Progenitor cell of endocrine pancreas (in vitro differentiated cells): ENCODE results near the gene ST3GAL2. TPM values are rescaled to one million over a fixed set of nuclear protein-coding genes. Genes with fewer than 3 reads are reported as not detected.
A peak's percentile ranks its signal among the peaks of the same experiment; 100 is the strongest.
"Not testable (repeated sequence)": the region's sequence is repeated elsewhere in the genome, so short reads cannot be mapped to it uniquely, and the experiment has no call there.

Experiments used
- DNase-seq: peaks from one replicate; pipeline ENCODE4 v3.0.0; 2021; ENCODE audit warnings: low spot score; ENCODE audit not compliant: unreplicated experiment
- H3K27ac Mint-ChIP-seq: 2 replicates; pipeline ENCODE4 v1.8.0; 2021; ENCODE audit warnings: mild to moderate bottlenecking, moderate library complexity, mixed read lengths
- H3K27me3 Mint-ChIP-seq: 2 replicates; pipeline ENCODE4 v1.8.0; 2021; ENCODE audit warnings: mixed read lengths
- H3K36me3 Mint-ChIP-seq: 2 replicates; pipeline ENCODE4 v1.8.0; 2022; ENCODE audit warnings: mixed read lengths; ENCODE audit not compliant: insufficient read depth
- H3K4me1 Mint-ChIP-seq: 2 replicates; pipeline ENCODE4 v1.8.0; 2021; ENCODE audit warnings: low read depth, mixed read lengths
- H3K4me3 Mint-ChIP-seq: 2 replicates; pipeline ENCODE4 v1.8.0; 2021; ENCODE audit warnings: low read depth, mild to moderate bottlenecking, moderate library complexity, mixed read lengths
- H3K9me3 Mint-ChIP-seq: 2 replicates; pipeline ENCODE4 v1.8.0; 2021; ENCODE audit warnings: low read depth, mixed read lengths
- total RNA-seq: library from RNA; stranded (reverse); gene quantifications from 2 replicates; pipeline ENCODE4 v1.2.1, GENCODE V29; 2021
- TF ChIP-seq, protein P1 (sequence below): fragments of 200-600 bp; sonication (generic); IDR thresholded peaks from one replicate; pipeline ENCODE4 v1.5.0; 2021; ENCODE audit warnings: antibody characterized with exemption, mild to moderate bottlenecking; ENCODE audit not compliant: unreplicated experiment

Gene ST3GAL2
- total RNA-seq, 1 donor from 2014 or later, result 37.8 TPM

DNA sequence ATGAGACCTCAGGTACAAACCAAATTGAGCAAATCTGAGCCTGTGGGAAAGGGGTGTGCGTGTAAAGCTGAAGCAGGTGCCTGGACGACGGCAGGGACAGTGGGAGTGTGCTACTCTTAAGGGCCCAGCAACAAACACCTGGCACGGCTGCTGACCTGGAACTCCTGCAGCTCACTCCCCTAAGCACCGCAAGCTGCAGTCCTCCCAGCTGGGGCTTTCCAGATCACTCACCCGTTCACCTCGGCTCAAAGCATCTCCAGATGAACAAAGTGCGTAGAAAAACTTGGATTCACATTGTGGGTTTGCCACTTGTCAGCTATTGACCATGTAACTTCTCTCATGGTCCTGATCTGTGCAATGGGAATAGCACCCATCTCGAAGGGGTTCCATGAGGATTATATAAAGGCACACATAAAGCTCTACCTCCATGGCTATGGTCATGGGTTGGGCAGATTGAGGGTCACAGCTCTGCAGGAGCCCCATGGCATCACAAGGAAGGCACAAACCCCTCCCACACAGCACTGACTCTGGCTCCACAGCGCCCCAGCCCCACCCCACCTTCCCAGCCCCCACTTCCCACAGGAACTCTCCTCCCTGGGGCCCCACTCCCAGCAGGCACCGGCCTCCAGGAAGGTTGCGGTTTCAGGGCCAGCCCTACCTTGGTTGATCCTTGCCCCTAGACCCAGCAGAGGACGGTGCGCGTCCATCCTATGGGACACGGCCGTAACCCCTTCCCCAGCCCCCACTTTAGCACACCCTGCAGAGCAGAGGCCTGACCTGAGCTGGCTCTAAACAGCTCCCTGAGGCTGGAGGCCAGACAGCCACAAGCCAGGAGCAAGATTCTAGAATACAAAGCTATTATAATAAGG lies 21.9 kb downstream of the ST3GAL2 start:
- Mint-ChIP-seq H3K36me3 (peaks cover under 1% of the 10 kb centered on the region), H3K27me3 (no peaks in the 10 kb centered on the region), H3K27ac (peak overlapping the region; percentile 10), H3K4me3 (no peak overlapping the region), H3K9me3 (no peaks in the 10 kb centered on the region), H3K4me1 (peaks cover 33% of the 10 kb centered on the region)
- TF ChIP-seq, protein P1, sequence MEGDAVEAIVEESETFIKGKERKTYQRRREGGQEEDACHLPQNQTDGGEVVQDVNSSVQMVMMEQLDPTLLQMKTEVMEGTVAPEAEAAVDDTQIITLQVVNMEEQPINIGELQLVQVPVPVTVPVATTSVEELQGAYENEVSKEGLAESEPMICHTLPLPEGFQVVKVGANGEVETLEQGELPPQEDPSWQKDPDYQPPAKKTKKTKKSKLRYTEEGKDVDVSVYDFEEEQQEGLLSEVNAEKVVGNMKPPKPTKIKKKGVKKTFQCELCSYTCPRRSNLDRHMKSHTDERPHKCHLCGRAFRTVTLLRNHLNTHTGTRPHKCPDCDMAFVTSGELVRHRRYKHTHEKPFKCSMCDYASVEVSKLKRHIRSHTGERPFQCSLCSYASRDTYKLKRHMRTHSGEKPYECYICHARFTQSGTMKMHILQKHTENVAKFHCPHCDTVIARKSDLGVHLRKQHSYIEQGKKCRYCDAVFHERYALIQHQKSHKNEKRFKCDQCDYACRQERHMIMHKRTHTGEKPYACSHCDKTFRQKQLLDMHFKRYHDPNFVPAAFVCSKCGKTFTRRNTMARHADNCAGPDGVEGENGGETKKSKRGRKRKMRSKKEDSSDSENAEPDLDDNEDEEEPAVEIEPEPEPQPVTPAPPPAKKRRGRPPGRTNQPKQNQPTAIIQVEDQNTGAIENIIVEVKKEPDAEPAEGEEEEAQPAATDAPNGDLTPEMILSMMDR, result no peak
- DNase-seq, result no peak

DNA sequence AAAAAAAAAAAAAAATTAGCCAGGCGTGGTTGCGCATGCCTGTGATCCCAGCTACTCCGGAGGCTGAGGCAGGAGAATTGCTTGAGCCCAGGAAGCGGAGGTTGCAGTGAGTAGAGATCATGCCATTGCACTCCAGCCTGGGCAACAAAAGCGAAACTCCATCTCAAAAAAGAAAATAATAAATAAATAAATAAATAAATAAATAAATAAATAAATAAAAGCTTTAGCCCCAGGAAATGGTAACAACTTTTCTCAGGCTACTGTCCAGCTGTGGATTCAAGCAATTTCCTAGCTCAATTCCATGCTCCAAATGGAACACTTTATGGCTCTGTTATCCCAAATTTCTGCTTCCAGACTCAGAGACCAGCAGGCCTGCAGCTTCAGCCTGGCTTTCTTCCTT lies 25.3 kb downstream of the ST3GAL2 start:
- H3K36me3 Mint-ChIP-seq, H3K9me3 Mint-ChIP-seq, DNase-seq, H3K4me3 Mint-ChIP-seq, H3K27ac Mint-ChIP-seq, H3K27me3 Mint-ChIP-seq: not testable (repeated sequence)
- H3K4me1 Mint-ChIP-seq, result peaks cover 14% of the 10 kb centered on the region

DNA sequence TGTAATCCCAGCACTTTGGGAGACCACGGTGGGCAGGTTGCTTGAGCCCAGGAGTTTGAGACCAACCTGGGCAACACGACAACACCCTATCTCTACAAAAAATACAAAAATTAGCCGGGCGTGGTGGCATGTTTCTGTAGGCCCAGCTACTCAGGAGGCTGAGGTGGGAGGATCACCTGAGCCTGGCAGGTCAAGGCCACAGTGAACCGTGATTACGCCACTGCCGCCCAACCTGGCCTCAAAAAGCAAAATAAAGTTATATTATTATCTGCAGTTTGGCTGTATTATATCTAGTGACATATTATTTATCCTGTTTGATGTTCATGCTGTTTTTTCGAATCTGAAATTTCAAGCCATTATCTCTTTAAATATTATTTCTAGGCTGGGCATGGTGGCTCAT lies 26.5 kb downstream of the ST3GAL2 start:
- H3K27ac Mint-ChIP-seq, result peak overlapping the region; percentile 87
- no peaks in the 10 kb centered on the region for H3K9me3 Mint-ChIP-seq
- DNase-seq, result no peak
- TF ChIP-seq, protein P1, result no peak
- no peak overlapping the region for H3K4me3 Mint-ChIP-seq
- H3K36me3 Mint-ChIP-seq, result peaks cover 5% of the 10 kb centered on the region
- H3K27me3 Mint-ChIP-seq, result no peaks in the 10 kb centered on the region
- peaks cover 8% of the 10 kb centered on the region for H3K4me1 Mint-ChIP-seq

DNA sequence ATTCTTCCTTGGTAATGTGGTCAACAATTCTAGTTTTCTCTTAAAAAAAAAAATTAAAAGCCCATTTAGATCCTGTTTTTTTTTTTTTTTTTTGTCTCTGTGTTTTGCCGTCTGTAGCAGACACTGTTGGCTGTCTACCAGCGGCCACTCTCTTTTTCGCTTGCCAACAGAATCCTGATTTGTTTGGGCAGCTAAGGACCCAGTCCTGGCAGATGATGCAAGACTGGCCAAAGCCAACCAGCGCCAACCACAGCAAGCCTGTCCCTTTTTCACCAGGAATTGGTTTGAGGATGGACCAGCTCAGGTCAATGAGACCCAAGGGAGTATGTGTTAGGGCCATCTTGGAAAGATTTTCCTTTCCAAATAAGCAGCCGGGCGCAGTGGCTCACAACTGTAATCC lies 28.2 kb downstream of the ST3GAL2 start:
- TF ChIP-seq, protein P1, result no peak
- no peak overlapping the region for H3K4me3 Mint-ChIP-seq
- H3K9me3 Mint-ChIP-seq, result no peaks in the 10 kb centered on the region
- H3K36me3 Mint-ChIP-seq, result peaks cover 8% of the 10 kb centered on the region
- no peak overlapping the region for H3K27ac Mint-ChIP-seq
- no peaks in the 10 kb centered on the region for H3K27me3 Mint-ChIP-seq
- no peak for DNase-seq
- H3K4me1 Mint-ChIP-seq, result peaks cover 6% of the 10 kb centered on the region

- TF ChIP-seq, protein P1, result no peak
- Mint-ChIP-seq H3K27ac (no peak overlapping the region), H3K4me1 (peaks cover 2% of the 10 kb centered on the region), H3K4me3 (no peak overlapping the region), H3K36me3 (peaks cover 12% of the 10 kb centered on the region), H3K27me3 (no peaks in the 10 kb centered on the region), H3K9me3 (no peaks in the 10 kb centered on the region)
- no peak for DNase-seq
Observed at GRCh38 chr16:70407811-70408274, 31.1 kb downstream of the ST3GAL2 start.

- not testable (repeated sequence) for H3K9me3 Mint-ChIP-seq, H3K4me1 Mint-ChIP-seq, H3K27ac Mint-ChIP-seq, H3K27me3 Mint-ChIP-seq, H3K36me3 Mint-ChIP-seq, H3K4me3 Mint-ChIP-seq, DNase-seq
Observed at GRCh38 chr16:70406104-70406503, 32.8 kb downstream of the ST3GAL2 start.
